SK-N-MC (cell line): ENCODE data around the gene PGPEP1.

Source experiments
- DNase-seq: peaks from one replicate; pipeline ENCODE4 v3.0.0-alpha.2; 2011; ENCODE audit warnings: low read depth, low spot score
- H3K27ac ChIP-seq: fragments of 200-600 bp; sonication (generic); 2 replicates; pipeline ENCODE4 v1.5.1; 2016; ENCODE audit warnings: mixed run types
- H3K36me3 ChIP-seq: fragments of 200-600 bp; sonication (generic); 2 replicates; pipeline ENCODE4 v1.6.1; 2017; ENCODE audit warnings: antibody characterized with exemption, low read length, mixed read lengths; ENCODE audit not compliant: insufficient read depth
- H3K4me3 ChIP-seq: fragments of 200-600 bp; sonication (generic); 2 replicates; pipeline ENCODE4 v1.5.1; 2016
- H3K9ac ChIP-seq: fragments of 200-600 bp; sonication (generic); 2 replicates; pipeline ENCODE4 v1.8.0; 2017; ENCODE audit warnings: mixed run types, mixed read lengths; ENCODE audit not compliant: insufficient read length
- H3K9me3 ChIP-seq: fragments of 200-600 bp; sonication (generic); 2 replicates; pipeline ENCODE4 v1.6.1; 2017; ENCODE audit warnings: low read depth, mild to moderate bottlenecking, antibody characterized with exemption, low read length, moderate library complexity, mixed read lengths
- EZH2 ChIP-seq: fragments of 200-600 bp; sonication (generic); IDR thresholded peaks from one replicate; pipeline ENCODE4 v1.6.1; 2017; ENCODE audit warnings: antibody characterized with exemption
- FOXP2 ChIP-seq: optimal IDR thresholded peaks from 2 replicates; pipeline ENCODE3; 2011; ENCODE audit warnings: mild to moderate bottlenecking, moderate library complexity; ENCODE audit not compliant: insufficient read depth; ENCODE audit errors: extremely low read length, control extremely low read depth
- POLR2AphosphoS5 ChIP-seq: IDR thresholded peaks from 2 replicates; pipeline ENCODE4 v1.6.1; 2012; ENCODE audit warnings: mild to moderate bottlenecking, low read depth, low read length, borderline replicate concordance

Gene PGPEP1

GRCh38 chr19:18306209-18306887, 34.0 kb upstream of the PGPEP1 start:
- Histone ChIP-seq H3K9ac (no peak overlapping the region), H3K36me3 (peaks cover 21% of the 10 kb centered on the region), H3K27ac (peak overlapping the region; percentile 76; the same call in 1 of the 2 replicates), H3K9me3 (no peaks in the 10 kb centered on the region), H3K4me3 (no peak overlapping the region)
- TF ChIP-seq POLR2AphosphoS5 = no peak
- no peak for TF ChIP-seq EZH2
- TF ChIP-seq FOXP2 = no peak
- DNase-seq = no peak

GRCh38 chr19:18306888-18307260, 33.5 kb upstream of the PGPEP1 start:
- H3K4me3 ChIP-seq = no peak overlapping the region
- no peak for DNase-seq
- peaks cover 26% of the 10 kb centered on the region for H3K36me3 ChIP-seq
- TF ChIP-seq EZH2 = no peak
- TF ChIP-seq FOXP2 = no peak
- TF ChIP-seq POLR2AphosphoS5 = no peak
- H3K9ac ChIP-seq = no peak overlapping the region
- peak overlapping the region; percentile 76 for H3K27ac ChIP-seq
- H3K9me3 ChIP-seq = no peaks in the 10 kb centered on the region

- no peak for TF ChIP-seq POLR2AphosphoS5
- no peak for TF ChIP-seq FOXP2
- TF ChIP-seq EZH2 = no peak
- H3K9me3 ChIP-seq = no peaks in the 10 kb centered on the region
- H3K4me3 ChIP-seq = no peak overlapping the region
- H3K9ac ChIP-seq = no peak overlapping the region
- peaks cover 30% of the 10 kb centered on the region for H3K36me3 ChIP-seq
- H3K27ac ChIP-seq = peak overlapping the region; percentile 76
- DNase-seq = no peak
Observed at GRCh38 chr19:18307271-18307681, 33.1 kb upstream of the PGPEP1 start.

GRCh38 chr19:18308051-18308947, 32.1 kb upstream of the PGPEP1 start:
- Histone ChIP-seq H3K4me3 (no peak overlapping the region), H3K36me3 (peaks cover 40% of the 10 kb centered on the region), H3K27ac (no peak overlapping the region), H3K9ac (no peak overlapping the region), H3K9me3 (no peaks in the 10 kb centered on the region)
- TF ChIP-seq FOXP2 (no peak), POLR2AphosphoS5 (no peak), EZH2 (no peak)
- DNase-seq = no peak

GRCh38 chr19:18308948-18309325, 31.5 kb upstream of the PGPEP1 start:
- Histone ChIP-seq H3K9me3 (no peaks in the 10 kb centered on the region), H3K9ac (no peak overlapping the region), H3K36me3 (peaks cover 45% of the 10 kb centered on the region), H3K4me3 (no peak overlapping the region), H3K27ac (no peak overlapping the region)
- TF ChIP-seq FOXP2 (no peak), EZH2 (no peak), POLR2AphosphoS5 (no peak)
- DNase-seq = no peak

- DNase-seq = no peak
- H3K36me3 ChIP-seq = peaks cover 49% of the 10 kb centered on the region
- no peak overlapping the region for H3K27ac ChIP-seq
- no peak overlapping the region for H3K9ac ChIP-seq
- TF ChIP-seq FOXP2 (no peak), EZH2 (no peak), POLR2AphosphoS5 (no peak)
- no peaks in the 10 kb centered on the region for H3K9me3 ChIP-seq
- no peak overlapping the region for H3K4me3 ChIP-seq
Observed at GRCh38 chr19:18309525-18310064, 30.8 kb upstream of the PGPEP1 start.

- peaks cover 51% of the 10 kb centered on the region for H3K36me3 ChIP-seq
- H3K27ac ChIP-seq = no peak overlapping the region
- no peak overlapping the region for H3K4me3 ChIP-seq
- TF ChIP-seq FOXP2 (no peak), POLR2AphosphoS5 (no peak), EZH2 (no peak)
- no peaks in the 10 kb centered on the region for H3K9me3 ChIP-seq
- no peak overlapping the region for H3K9ac ChIP-seq
- no peak for DNase-seq
Observed at GRCh38 chr19:18310118-18310909, 30.1 kb upstream of the PGPEP1 start.
